ENCODE data around the gene SPRYD3. TPM values are rescaled to one million over a fixed set of nuclear protein-coding genes. Genes with fewer than 3 reads are reported as not detected.

SPRYD3 gene
- total RNA-seq, 1 donor from 2014 or later, result 50.4 TPM

- peaks cover 46% of the 10 kb centered on the region for H3K4me1 ChIP-seq
Measured at GRCh38 chr12:53067993-53068770, 11.0 kb downstream of the SPRYD3 start.

GRCh38 chr12:53067074-53067992 is 11.9 kb downstream of the SPRYD3 start:
- Histone ChIP-seq H3K9me3 (no peaks in the 10 kb centered on the region), H3K4me1 (peaks cover 44% of the 10 kb centered on the region), H3K27ac (no peak overlapping the region), H3K36me3 (peaks cover 39% of the 10 kb centered on the region), H3K4me3 (no peak overlapping the region), H3K27me3 (no peaks in the 10 kb centered on the region)
- TF ChIP-seq CTCF (IDR thresholded peaks at IDR 0.05), result no peak
- ATAC-seq, result no peak
- intact Hi-C loops (cut with DNase I), result loop anchor here (5.0 kb wide), 1 partner anchor 35 kb away; the partner anchor contains the start of gene SOAT2
- DNase-seq, result peak; percentile 34

More at GRCh38 chr12:53067993-53068770, 11.0 kb downstream of the SPRYD3 start:
- H3K9me3 ChIP-seq, result no peaks in the 10 kb centered on the region
- no peak for TF ChIP-seq CTCF (IDR thresholded peaks at IDR 0.05)
- H3K27ac ChIP-seq, result no peak overlapping the region
- H3K4me3 ChIP-seq, result no peak overlapping the region
- ATAC-seq (no peak), DNase-seq (no peak)
- H3K27me3 ChIP-seq, result no peaks in the 10 kb centered on the region
- intact Hi-C loops (cut with DNase I), result loop anchor here (5.0 kb wide), 1 partner anchor 34 kb away; the partner anchor contains the start of gene SOAT2
- peaks cover 31% of the 10 kb centered on the region for H3K36me3 ChIP-seq

GRCh38 chr12:53065975-53066931 is 12.9 kb downstream of the SPRYD3 start:
- H3K4me3 ChIP-seq, result no peak overlapping the region
- peaks cover 50% of the 10 kb centered on the region for H3K36me3 ChIP-seq
- peak; percentile 92 for TF ChIP-seq CTCF (IDR thresholded peaks at IDR 0.05)

GRCh38 chr12:53065470-53065869 is 13.7 kb downstream of the SPRYD3 start:
- Histone ChIP-seq H3K36me3 (peaks cover 58% of the 10 kb centered on the region), H3K27ac (peak overlapping the region; percentile 24), H3K27me3 (no peaks in the 10 kb centered on the region), H3K9me3 (no peaks in the 10 kb centered on the region), H3K4me1 (peaks cover 46% of the 10 kb centered on the region), H3K4me3 (no peak overlapping the region)
- no peak for TF ChIP-seq CTCF (IDR thresholded peaks at IDR 0.05)
- DNase-seq (peak; percentile 63), ATAC-seq (no peak)
- intact Hi-C loops (cut with DNase I), result loop anchor here (5.0 kb wide), 1 partner anchor 37 kb away; the partner anchor contains the start of gene SOAT2

More at GRCh38 chr12:53065975-53066931, 12.9 kb downstream of the SPRYD3 start:
- Histone ChIP-seq H3K27ac (peak overlapping the region; percentile 8), H3K4me1 (peaks cover 44% of the 10 kb centered on the region), H3K9me3 (no peaks in the 10 kb centered on the region), H3K27me3 (no peaks in the 10 kb centered on the region)
- DNase-seq (peak; percentile 85), ATAC-seq (peak; percentile 74)
- intact Hi-C loops (cut with DNase I), result loop anchor here (5.0 kb wide), 1 partner anchor 36 kb away; the partner anchor contains the start of gene SOAT2

Measured in upper lobe of right lung (tissue), 1 donor.